Mesenchymal stem cell (in vitro differentiated cells and primary cell): ENCODE results near the gene RD3L.

Source experiments
- DNase-seq: peaks from one replicate; pipeline ENCODE4 v3.0.0-alpha.2; 2013
- H2AFZ ChIP-seq: one replicate; pipeline ENCODE4 v1.6.1; 2013; ENCODE audit warnings: low read depth, mild to moderate bottlenecking, control low read depth, inconsistent platforms, low read length, moderate library complexity
- H2AK5ac ChIP-seq: 2 replicates; pipeline ENCODE4 v1.6.1; 2013; ENCODE audit warnings: low read length, moderate library complexity, mild to moderate bottlenecking, inconsistent platforms; ENCODE audit not compliant: severe bottlenecking
- H2BK120ac ChIP-seq: one replicate; pipeline ENCODE4 v1.6.1; 2013; ENCODE audit warnings: low read depth, mild to moderate bottlenecking, inconsistent platforms, low read length, moderate library complexity
- H2BK12ac ChIP-seq, 2 experiments: one replicate each; pipeline ENCODE4 v1.6.1; 2013; ENCODE audit warnings: inconsistent platforms in 2 of 2, low read length in 2 of 2, mild to moderate bottlenecking in 2 of 2, moderate library complexity in 2 of 2, control low read depth in 1 of 2
- H2BK15ac ChIP-seq: one replicate; pipeline ENCODE4 v1.6.1; 2013; ENCODE audit warnings: mild to moderate bottlenecking, low read depth, inconsistent platforms; ENCODE audit not compliant: poor library complexity, severe bottlenecking
- H2BK5ac ChIP-seq: 2 replicates; pipeline ENCODE4 v1.6.1; 2013; ENCODE audit warnings: low read depth, mild to moderate bottlenecking, low read length, control low read depth, inconsistent platforms; ENCODE audit not compliant: poor library complexity, severe bottlenecking
- H3K14ac ChIP-seq, 2 experiments: one replicate each; pipeline ENCODE4 v1.6.1; 2013; ENCODE audit warnings: inconsistent platforms in 2 of 2, low read length in 2 of 2, control low read depth in 1 of 2, mild to moderate bottlenecking in 1 of 2, moderate library complexity in 1 of 2
- H3K18ac ChIP-seq, 2 experiments: one replicate each; pipeline ENCODE4 v1.6.1; 2013; ENCODE audit warnings: inconsistent platforms in 2 of 2, low read length in 2 of 2, control low read depth in 1 of 2, low read depth in 1 of 2, mild to moderate bottlenecking in 1 of 2
- H3K23ac ChIP-seq, 2 experiments: one replicate each; pipeline ENCODE4 v1.6.1; 2013; ENCODE audit warnings: inconsistent platforms in 2 of 2, low read length in 2 of 2, mild to moderate bottlenecking in 2 of 2, moderate library complexity in 2 of 2, control low read depth in 1 of 2
- H3K27ac ChIP-seq: 2 replicates; pipeline ENCODE4 v1.5.1; 2013; ENCODE audit warnings: mild to moderate bottlenecking, moderate library complexity, low read length, control low read depth, inconsistent platforms; ENCODE audit not compliant: poor library complexity, severe bottlenecking
- H3K27me3 ChIP-seq, 2 experiments: 2 replicates each; pipeline versions ENCODE4 v1.6.1 to v1.7.0; 2013; ENCODE audit warnings: low read length in 2 of 2, mild to moderate bottlenecking in 2 of 2, moderate library complexity in 2 of 2, control low read depth in 1 of 2, inconsistent platforms in 1 of 2; ENCODE audit not compliant: control insufficient read depth in 1 of 2, insufficient read depth in 1 of 2
- H3K36me3 ChIP-seq, 2 experiments: 2 replicates each; pipeline versions ENCODE4 v1.6.1 to v1.7.0; 2013; ENCODE audit warnings: low read length in 2 of 2, control low read depth in 1 of 2, inconsistent platforms in 1 of 2, low read depth in 1 of 2, mild to moderate bottlenecking in 1 of 2; ENCODE audit not compliant: insufficient read depth in 2 of 2, control insufficient read depth in 1 of 2
- H3K4ac ChIP-seq, 2 experiments: one replicate each; pipeline ENCODE4 v1.6.1; 2013; ENCODE audit warnings: inconsistent platforms in 2 of 2, low read length in 2 of 2, mild to moderate bottlenecking in 2 of 2, moderate library complexity in 2 of 2, control low read depth in 1 of 2, low read depth in 1 of 2
- H3K4me1 ChIP-seq: 2 replicates; pipeline ENCODE4 v1.6.1; 2013; ENCODE audit warnings: low read depth, low read length, control low read depth; ENCODE audit not compliant: control insufficient read depth, insufficient read depth
- H3K4me2 ChIP-seq: 2 replicates; pipeline ENCODE4 v1.6.1; 2013; ENCODE audit warnings: low read length, mild to moderate bottlenecking, inconsistent platforms; ENCODE audit not compliant: poor library complexity, severe bottlenecking
- H3K4me3 ChIP-seq, 2 experiments: 2 replicates each; pipeline versions ENCODE4 v1.5.1 to v1.7.0; 2013; ENCODE audit warnings: low read length in 2 of 2, mild to moderate bottlenecking in 2 of 2, control low read depth in 1 of 2, low read depth in 1 of 2; ENCODE audit not compliant: insufficient read depth in 1 of 2
- H3K79me1 ChIP-seq: replicated peaks from 2 replicates; pipeline ENCODE4 v1.6.1; 2013; ENCODE audit warnings: mild to moderate bottlenecking, control low read depth, low read length, inconsistent platforms; ENCODE audit not compliant: poor library complexity, severe bottlenecking
- H3K9ac ChIP-seq: 2 replicates; pipeline ENCODE4 v1.7.0; 2013; ENCODE audit warnings: mild to moderate bottlenecking, low read length, moderate library complexity
- H3K9me3 ChIP-seq: 2 replicates; pipeline ENCODE4 v1.7.0; 2013; ENCODE audit warnings: mild to moderate bottlenecking, low read length; ENCODE audit not compliant: control insufficient read depth
- H4K8ac ChIP-seq: one replicate; pipeline ENCODE4 v1.6.1; 2013; ENCODE audit warnings: inconsistent platforms, mild to moderate bottlenecking, low read length, moderate library complexity
- H4K91ac ChIP-seq: one replicate; pipeline ENCODE4 v1.6.1; 2013; ENCODE audit warnings: mild to moderate bottlenecking, low read length, inconsistent platforms
- WGBS: methylation state at CpG from one replicate; pipeline ENCODE4 v1.1.7; 2013; ENCODE audit warnings: mixed read lengths; 5-methylcytosine and 5-hydroxymethylcytosine counted together

RD3L gene

GRCh38 chr14:103928011-103928890 is 14.1 kb downstream of the RD3L start, which contains the start of gene TDRD9:
TDRD9 (plus strand) TSS chr14:103928456; CDS start chr14:103928510, 54 bp downstream.
- Histone ChIP-seq H3K9me3 (no peaks in the 10 kb centered on the region), H2BK15ac (no peak within 1 kb of the TSS), H3K79me1 (no peaks in the 10 kb centered on the region), H3K14ac (no peak within 1 kb of the TSS), H2AK5ac (no peak within 1 kb of the TSS), H3K27me3 (peaks cover 11 to 29% of the 10 kb centered on the region in 2 experiments), H3K23ac (no peak within 1 kb of the TSS), H3K27ac (no peak within 1 kb of the TSS), H3K18ac (no peak within 1 kb of the TSS), H3K4ac (no peak within 1 kb of the TSS), H3K4me2 (no peak within 1 kb of the TSS), H3K4me1 (no peaks in the 10 kb centered on the region), H2AFZ (no peak within 1 kb of the TSS), H4K91ac (no peak within 1 kb of the TSS), H2BK12ac (no peak within 1 kb of the TSS), H3K9ac (no peak within 1 kb of the TSS), H2BK120ac (no peak within 1 kb of the TSS), H3K36me3 (no peaks in the 10 kb centered on the region), H3K4me3 (no peak within 1 kb of the TSS), H4K8ac (no peak within 1 kb of the TSS), H2BK5ac (no peak within 1 kb of the TSS)
- 97% methylated on average over 97 of the region's 97 CpGs for WGBS
- DNase-seq: no peak

- Histone ChIP-seq H4K91ac (no peak overlapping the region), H3K79me1 (no peaks in the 10 kb centered on the region), H2BK5ac (no peak overlapping the region), H3K36me3 (no peaks in the 10 kb centered on the region), H3K23ac (no peak overlapping the region), H3K14ac (no peak overlapping the region), H3K4ac (no peak overlapping the region), H2BK120ac (no peak overlapping the region), H4K8ac (no peak overlapping the region), H3K27me3 (peaks cover 11 to 24% of the 10 kb centered on the region in 2 experiments), H3K4me1 (no peaks in the 10 kb centered on the region), H2AK5ac (no peak overlapping the region), H2AFZ (no peak overlapping the region), H2BK12ac (no peak overlapping the region), H3K27ac (no peak overlapping the region), H3K4me3 (no peak overlapping the region), H3K4me2 (no peak overlapping the region), H3K9me3 (no peaks in the 10 kb centered on the region), H3K9ac (no peak overlapping the region), H3K18ac (no peak overlapping the region), H2BK15ac (no peak overlapping the region)
- WGBS: 85% methylated on average over 18 of the region's 18 CpGs
- DNase-seq: no peak
Observed at GRCh38 chr14:103927566-103927965, 14.8 kb downstream of the RD3L start.

- H2BK12ac ChIP-seq: no peak overlapping the region
- no peak overlapping the region for H3K27ac ChIP-seq
- no peak overlapping the region for H3K23ac ChIP-seq
- no peak for DNase-seq
- no peak overlapping the region for H3K4me3 ChIP-seq
- no peaks in the 10 kb centered on the region for H3K9me3 ChIP-seq
- no peak overlapping the region for H4K91ac ChIP-seq
- no peak overlapping the region for H2AK5ac ChIP-seq
- peaks cover 7 to 24% of the 10 kb centered on the region in 2 experiments for H3K27me3 ChIP-seq
- no peaks in the 10 kb centered on the region for H3K36me3 ChIP-seq
- no peak overlapping the region for H2BK5ac ChIP-seq
- H3K9ac ChIP-seq: no peak overlapping the region
- no peak overlapping the region for H3K4me2 ChIP-seq
- H3K4ac ChIP-seq: no peak overlapping the region
- H3K79me1 ChIP-seq: no peaks in the 10 kb centered on the region
- H3K14ac ChIP-seq: no peak overlapping the region
- H2BK15ac ChIP-seq: no peak overlapping the region
- no peak overlapping the region for H2AFZ ChIP-seq
- H3K18ac ChIP-seq: no peak overlapping the region
- H2BK120ac ChIP-seq: no peak overlapping the region
- WGBS: 86% methylated on average over 5 of the region's 5 CpGs
- H3K4me1 ChIP-seq: peaks cover 2% of the 10 kb centered on the region
- H4K8ac ChIP-seq: no peak overlapping the region
Observed at GRCh38 chr14:103925316-103925715, 17.0 kb downstream of the RD3L start.

- Histone ChIP-seq H3K4me2 (no peak overlapping the region), H2BK5ac (no peak overlapping the region), H3K23ac (peak overlapping the region in 1 of 2 experiments; percentile 40), H2BK15ac (no peak overlapping the region), H3K27ac (no peak overlapping the region), H3K27me3 (peaks cover 7 to 24% of the 10 kb centered on the region in 2 experiments), H4K8ac (no peak overlapping the region), H3K9ac (no peak overlapping the region), H2AFZ (no peak overlapping the region), H2AK5ac (no peak overlapping the region), H3K36me3 (no peaks in the 10 kb centered on the region), H3K4ac (no peak overlapping the region), H3K18ac (no peak overlapping the region), H3K4me1 (peaks cover 4% of the 10 kb centered on the region), H3K14ac (no peak overlapping the region), H3K9me3 (no peaks in the 10 kb centered on the region), H4K91ac (no peak overlapping the region), H3K4me3 (no peak overlapping the region), H2BK120ac (no peak overlapping the region), H3K79me1 (peaks cover 1% of the 10 kb centered on the region), H2BK12ac (no peak overlapping the region)
- 2% methylated on average over 5 of the region's 6 CpGs for WGBS
- no peak for DNase-seq
Observed at GRCh38 chr14:103923863-103924262, 18.5 kb downstream of the RD3L start.
